ENCODE measurements around the gene CDYL2. TPM values are rescaled to one million over a fixed set of nuclear protein-coding genes. Genes with fewer than 3 reads are reported as not detected.

CDYL2 gene
- total RNA-seq, 2 experiments from 2014 or later = 7.4 to 9.7 TPM

GRCh38 chr16:80552277-80552676 is 252.1 kb downstream of the CDYL2 start:
- Mint-ChIP-seq H3K36me3 (no peaks in the 10 kb centered on the region), H3K27ac (no peak overlapping the region), H3K4me3 (no peak overlapping the region), H3K27me3 (no peaks in the 10 kb centered on the region), H3K9me3 (no peaks in the 10 kb centered on the region), H3K4me1 (peaks cover 12% of the 10 kb centered on the region)
- DNase-seq = no peak

Other genes starting within 250 kb of the CDYL2 start
- 100 to 1,000 TPM; 126 to 131 TPM for gene CMC2, start 202.3 kb upstream of the CDYL2 start, total RNA-seq
- 10 to 100 TPM; 62.5 to 70.3 TPM for gene CENPN, start 202.6 kb upstream of the CDYL2 start, total RNA-seq
- 10 to 100 TPM; 24.5 to 27.7 TPM for gene ATMIN, start 231.2 kb upstream of the CDYL2 start, total RNA-seq

Data from activated naive CD8-positive, alpha-beta T cell treated with anti-CD3 and anti-CD28 coated beads for 36 hours (primary cell).